Activated CD4-positive, alpha-beta T cell treated with anti-CD3 and anti-CD28 coated beads for 1 hour (primary cell): Measurements from ENCODE around the gene TAB3.
"Not testable (repeated sequence)": the region's sequence is repeated elsewhere in the genome, so short reads cannot be mapped to it uniquely, and the experiment has no call there.

Experiments used
- DNase-seq: peaks from one replicate; pipeline ENCODE4 v3.0.0-alpha.2; 2020

The TAB3 gene

DNA sequence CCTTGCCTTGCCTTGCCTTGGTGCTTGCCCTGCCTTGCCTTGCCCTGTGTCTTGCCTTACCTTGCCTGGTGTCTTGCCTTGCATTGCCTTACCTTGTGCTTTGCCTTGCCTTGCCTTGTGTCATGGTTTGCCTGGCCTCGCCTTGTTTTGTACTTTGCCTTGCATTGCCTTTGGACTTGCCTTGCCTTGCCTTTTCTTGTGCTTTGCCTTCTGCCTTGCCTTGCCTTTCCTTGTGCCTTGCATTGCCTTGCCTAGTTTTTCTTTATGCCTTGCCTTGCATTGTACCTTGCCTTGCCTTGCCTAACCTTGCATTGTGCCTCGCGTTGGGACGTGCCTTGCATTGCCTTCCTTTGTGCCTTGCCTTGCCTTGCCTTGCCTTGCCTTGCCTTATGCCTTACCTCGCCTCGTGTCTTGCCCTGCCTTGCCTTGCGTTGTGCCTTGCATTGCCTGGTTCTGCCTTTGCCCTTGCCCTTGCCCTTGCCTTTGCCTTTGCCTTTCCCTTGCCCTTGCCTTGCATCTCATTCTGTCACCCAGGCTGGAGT, 82.8 kb downstream of the TAB3 start:
- DNase-seq: no peak

DNA sequence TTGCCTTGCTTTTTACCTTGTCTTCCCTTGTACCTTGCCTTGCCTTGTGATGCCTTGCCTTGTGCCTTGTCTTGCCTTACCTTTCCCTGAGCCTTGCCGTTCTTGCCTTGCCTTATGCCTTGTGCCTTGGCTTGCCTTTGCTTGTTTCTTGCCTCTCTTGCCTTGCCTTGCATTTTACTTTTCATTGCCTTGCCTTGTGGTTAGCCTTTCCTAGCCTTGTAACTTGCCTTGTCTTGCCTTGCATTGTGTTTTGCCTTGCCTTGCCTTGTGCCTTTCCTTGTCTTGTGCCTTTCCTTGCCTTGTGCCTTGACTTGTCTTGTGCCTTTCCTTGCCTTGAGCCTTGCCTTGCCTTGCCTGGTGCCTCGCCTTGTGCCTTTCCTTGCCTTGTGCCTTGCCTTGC, 84.6 kb downstream of the TAB3 start:
- DNase-seq: no peak

DNA sequence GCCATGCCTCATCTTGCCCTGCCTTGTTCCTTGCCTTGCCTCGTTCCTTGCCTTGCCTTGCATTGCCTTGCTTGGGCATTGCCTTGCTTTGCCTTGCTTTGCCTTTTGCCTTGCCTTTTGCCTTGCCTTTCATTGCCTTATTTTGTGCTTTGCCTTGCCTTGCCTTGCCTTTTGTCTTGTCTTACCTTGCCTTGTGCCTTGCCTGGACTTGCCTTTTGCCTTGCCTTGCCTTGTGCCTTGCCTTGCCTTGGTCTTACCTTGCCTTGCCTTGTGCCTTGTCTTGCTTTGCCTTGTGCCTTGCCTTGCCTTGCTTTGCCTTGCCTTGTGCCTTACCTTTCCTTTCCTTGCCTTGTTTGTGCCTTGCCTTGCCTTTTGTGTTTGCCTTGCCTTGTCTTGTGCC, 88.2 kb downstream of the TAB3 start:
- DNase-seq: no peak

DNA sequence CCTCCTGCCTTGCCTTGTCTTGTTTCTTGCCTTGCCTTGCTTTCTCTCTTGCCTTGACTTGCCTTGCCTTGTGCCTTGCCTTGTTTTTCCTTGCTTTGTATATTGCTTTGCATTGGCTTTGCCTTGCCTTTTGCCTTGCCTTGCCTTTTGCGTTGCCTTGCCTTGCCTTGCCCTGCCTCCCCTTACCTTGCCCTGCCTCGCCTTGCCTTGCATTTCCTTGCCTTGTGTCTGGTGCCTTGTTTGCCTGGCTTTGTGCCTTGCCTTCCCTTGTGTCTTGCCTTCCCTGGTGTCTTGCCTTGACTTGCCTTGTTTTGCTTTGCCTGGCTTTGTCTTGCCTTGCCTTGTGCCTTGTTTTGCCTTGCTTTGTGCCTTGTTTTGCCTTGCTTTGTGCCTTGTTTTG, 89.7 kb downstream of the TAB3 start:
- DNase-seq: no peak

DNA sequence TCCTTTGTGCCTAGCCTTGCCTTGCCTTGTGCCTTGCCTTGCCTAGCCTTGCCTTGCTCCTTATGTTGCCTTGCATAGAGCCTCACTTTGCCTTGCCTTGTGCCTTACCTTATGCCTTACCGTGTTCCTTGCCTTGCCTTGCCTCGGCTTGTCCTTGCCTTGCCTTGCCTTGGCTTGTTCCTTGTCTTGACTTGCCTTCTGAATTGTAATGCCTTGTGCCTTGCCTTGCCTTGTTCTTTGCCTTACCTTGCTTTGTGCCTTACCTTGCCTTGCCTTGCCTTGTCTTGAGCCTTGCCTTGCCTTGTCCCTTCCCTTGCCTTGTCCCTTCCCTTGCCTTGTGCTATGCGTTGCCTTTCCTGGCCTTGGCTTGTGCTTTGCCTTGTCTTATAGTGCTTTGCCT, 90.2 kb downstream of the TAB3 start:
- no peak for DNase-seq

DNA sequence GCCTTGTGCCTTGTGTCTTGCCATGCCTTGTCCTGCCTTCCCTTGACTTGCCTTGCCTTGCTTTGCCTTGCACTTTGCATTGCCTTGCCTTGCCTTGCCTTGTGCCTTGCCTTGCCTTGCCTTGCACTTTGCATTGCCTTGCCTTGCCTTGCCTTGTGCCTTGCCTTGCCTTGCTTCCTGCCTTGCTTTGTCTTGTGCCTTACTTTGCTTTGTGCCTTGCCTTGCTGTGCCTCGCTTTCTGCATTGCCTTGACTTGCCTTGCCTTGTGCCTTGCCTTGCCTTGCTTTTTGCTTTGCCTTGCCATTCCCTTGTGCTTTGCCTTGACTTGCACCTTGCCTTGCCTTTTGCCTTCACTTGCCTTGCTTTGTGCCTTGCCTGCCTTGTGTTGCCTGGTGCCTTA, 91.8 kb downstream of the TAB3 start:
- not testable (repeated sequence) for DNase-seq

DNA sequence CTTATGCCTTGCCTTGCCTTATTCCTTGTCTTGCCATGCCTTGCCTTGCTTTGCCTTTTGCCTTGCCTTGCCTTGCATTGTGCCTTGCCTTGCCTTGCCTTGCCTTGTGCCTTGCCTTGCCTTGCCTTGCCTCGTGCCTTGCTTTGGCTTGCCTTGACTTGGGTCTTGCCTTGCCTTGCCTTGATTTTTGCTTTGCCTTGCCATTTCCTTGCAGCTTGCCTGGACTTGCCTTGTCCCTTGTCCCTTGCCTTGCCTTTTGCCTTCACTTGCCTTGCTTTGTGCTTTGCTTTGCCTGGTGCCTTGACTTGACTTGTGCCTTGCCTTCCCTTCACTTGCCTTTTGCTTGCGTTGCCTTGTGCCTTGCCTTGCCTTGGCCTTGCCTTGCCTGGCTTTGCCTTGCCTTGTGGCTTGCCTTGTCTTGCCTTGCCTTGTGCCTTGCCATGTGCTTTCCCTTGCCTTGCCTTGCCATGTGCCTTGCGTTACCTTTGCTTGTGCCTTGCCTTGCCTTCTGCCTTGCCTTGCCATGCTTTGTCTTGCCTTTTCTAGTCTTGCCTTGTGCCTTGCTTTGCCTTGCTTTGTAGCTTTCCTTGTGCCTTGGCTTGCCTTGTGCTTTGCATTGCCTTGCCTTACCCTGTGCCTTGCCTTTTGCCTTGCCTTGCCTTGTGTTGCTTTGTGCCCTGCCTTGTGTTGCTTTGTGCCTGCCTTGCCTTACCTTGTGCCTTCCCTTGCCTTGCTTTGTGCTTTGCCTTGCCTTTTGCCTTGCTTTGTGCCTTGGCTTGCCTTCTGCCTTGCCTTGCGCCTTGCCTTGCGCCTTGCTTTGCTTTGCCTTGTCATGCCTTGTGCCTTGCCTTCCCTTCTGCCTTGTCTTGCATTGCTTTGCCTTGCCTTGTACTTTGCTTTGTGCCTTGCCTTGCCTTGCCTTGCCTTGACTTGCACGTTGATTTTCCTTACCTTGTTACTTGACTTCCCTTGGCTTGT, 92.8 kb downstream of the TAB3 start:
- no peak for DNase-seq

DNA sequence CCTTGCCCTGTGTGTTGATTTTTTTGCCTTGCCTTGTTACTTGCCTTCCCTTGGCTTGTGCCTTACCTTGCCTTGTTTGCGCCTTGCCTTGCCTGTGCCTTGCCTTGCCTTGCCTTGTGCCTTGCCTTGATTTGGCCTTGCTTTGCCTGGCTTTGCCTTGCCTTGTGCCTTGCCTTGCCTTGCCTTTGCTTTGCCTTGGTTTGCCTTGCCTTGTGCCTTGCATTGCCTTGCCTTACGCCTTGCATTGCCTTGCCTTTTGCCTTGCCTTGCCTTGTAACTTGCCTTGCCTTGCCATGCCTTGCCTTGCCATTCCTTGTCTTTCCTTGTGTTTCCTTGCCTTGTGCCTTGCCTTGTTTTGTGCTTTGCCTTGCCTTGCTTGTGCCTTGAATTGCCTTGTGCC, 94.6 kb downstream of the TAB3 start:
- no peak for DNase-seq

DNA sequence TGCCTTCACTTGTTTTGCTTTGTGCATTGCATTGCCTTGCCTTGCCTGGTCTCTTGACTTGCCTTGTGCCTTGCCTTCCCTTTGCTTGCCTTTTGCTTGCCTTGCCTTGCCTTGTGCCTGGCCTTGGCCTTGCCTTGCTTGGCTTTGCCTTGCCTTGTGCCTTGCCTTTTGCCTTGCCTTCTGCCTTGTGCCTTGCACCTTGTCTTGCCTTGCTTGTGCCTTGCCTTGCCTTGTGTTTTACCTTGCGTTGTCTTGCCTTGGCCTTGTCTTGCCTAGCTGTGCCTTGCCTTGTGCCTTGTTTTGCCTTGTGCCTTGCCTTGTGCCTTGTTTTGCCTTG, 95.3 kb downstream of the TAB3 start:
- DNase-seq: no peak

DNA sequence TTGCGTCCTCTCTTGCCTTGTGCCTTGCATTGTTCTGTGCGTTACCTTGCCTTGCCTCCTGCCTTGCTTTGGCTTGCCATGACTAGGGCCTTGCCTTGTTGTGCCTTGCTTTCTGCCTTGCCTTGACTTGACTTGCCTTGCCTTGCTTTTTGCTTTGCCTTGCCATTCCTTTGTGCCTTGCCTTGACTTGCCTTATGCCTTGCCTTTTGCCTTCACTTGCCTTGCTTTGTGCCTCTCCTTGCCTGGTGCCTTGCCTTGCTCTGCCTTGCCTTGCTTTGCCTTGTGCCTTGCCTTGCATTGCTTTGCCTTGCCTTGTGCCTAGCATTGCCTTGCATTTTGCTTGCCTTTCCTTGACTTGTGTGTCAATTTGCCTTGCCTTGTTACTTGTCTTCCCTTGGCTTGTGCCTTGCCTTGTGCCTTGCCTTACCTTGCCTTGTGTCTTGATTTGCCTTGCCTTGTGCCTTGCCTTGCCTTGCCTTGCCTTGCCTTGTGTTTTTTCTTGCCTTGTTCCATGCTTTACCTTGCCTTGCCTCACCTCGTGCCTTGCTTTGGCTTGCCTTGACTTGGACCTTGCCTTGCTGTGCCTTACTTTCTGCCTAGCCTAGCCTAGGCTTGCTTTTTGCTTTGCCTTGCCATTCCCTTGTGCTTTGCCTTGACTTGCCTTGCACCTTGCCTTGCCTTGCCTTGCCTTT, 95.8 kb downstream of the TAB3 start:
- DNase-seq: no peak

DNA sequence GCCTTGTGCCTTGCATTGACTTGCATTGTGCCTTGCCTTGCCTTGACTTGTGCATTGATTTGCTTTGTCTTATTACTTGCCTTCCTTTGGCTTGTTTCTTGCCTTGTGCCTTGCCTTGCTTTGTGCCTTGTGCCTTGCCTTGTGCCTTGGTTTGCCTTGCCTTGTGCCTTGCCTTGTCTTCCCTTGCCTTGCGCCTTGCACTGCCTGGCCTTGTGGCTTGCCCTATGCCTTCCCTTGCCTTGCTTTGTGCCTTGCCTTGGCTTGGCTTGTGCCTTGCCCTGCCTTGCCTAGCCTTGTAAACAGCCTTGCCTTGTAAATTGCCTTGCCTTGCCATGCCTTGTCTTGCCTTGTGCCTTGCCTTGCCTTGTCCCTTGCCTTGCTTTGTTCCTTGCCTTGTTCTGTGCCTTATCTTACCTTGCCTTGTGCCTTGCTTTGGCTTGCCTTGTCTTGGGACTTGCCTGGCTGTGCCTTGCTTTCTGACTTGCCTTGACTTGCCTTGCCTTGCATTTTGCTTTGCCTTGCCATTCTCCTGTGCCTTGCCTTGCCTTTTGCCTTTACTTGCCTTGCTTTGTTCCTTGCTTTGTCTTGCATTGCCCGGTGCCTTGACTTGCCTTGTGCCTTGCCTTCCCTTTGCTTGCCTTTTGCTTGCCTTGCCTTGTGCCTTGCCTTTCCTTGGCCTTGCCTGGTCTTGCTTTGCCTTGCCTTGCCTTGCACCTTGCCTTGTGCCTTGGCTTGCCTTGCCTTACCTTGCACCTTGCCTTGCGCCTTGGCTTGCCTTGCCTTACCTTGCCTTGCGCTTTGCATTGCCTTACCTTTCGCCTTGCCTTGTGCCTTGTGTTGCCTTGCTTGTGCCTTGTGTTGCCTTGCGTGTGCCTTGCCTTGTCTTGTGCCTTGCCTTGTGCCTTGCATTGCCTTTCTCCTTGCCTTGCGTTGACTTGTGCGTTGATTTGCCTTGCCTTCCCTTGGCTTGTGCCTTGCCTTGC, 97.5 kb downstream of the TAB3 start:
- DNase-seq: no peak

DNA sequence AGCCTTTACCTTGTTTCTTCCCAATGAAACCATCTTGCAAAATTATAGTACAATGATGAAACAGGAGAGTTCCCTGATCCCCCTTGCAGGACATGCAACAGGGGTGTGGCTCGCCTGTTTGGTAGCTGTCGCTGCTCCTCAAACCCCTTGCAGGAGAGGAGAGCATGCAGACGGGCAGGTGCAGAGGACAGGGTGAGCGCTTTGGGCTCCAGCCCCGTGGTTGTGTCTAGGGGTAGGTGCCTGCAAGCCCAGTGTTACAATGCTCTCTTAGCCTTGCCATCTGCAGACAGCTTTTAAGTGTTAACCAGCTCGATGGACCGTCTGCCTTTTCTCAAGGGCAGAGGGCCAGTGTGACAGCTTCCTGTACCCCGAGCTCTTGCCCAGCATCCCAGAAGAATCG, 102.0 kb downstream of the TAB3 start:
- no peak for DNase-seq

DNA sequence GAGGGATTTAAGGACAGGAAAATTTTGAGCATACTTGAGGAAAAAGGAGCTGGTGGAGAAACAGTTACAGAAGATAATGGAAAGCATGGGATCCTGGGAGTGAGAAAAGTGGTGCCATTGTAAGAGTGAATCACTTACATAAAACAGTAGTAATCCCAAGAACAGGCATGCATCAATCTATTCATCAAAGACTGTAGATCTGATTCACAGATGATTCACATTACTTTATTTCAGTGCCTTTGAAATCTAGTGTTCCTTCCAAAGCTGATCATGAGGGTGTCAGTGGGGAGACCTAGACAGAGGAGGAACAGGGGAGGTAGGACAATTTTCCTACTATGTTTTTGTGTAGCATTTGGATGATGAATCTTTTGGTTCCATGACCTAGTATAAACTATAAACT, 102.7 kb downstream of the TAB3 start:
- no peak for DNase-seq

DNA sequence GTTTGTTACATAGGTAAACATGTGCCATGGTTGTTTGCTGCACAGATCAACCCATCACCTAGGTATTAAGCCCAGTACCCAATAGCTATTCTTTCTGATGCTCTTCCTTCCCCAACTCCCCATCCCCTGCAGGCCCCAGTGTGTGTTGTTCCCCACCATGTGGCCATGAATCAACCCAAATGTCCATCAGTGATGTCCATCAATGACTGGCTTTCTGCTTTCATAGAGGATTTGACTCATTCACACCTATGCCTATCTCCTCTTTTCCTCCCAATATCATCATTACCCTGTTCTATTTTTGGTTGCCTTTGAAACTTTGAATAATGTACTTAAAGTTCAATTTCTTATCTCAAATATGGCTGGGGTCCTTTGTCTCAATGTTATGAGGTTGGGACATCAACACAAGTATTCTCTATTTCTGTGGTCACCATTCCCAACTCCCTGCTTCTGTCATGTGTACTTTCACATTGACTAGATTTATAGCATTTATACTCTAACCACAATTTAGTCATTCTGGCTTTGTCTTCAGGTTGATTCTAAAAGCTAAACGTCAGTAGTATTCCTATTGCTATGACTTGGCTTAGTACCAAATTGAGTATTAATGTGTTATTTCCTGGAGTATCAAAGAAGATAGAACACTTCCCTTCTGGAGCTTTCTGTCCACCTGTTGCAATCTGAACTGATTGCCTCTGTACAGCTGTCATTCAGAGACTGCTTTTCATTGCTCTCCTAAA, 107.2 kb downstream of the TAB3 start:
- DNase-seq: no peak

DNA sequence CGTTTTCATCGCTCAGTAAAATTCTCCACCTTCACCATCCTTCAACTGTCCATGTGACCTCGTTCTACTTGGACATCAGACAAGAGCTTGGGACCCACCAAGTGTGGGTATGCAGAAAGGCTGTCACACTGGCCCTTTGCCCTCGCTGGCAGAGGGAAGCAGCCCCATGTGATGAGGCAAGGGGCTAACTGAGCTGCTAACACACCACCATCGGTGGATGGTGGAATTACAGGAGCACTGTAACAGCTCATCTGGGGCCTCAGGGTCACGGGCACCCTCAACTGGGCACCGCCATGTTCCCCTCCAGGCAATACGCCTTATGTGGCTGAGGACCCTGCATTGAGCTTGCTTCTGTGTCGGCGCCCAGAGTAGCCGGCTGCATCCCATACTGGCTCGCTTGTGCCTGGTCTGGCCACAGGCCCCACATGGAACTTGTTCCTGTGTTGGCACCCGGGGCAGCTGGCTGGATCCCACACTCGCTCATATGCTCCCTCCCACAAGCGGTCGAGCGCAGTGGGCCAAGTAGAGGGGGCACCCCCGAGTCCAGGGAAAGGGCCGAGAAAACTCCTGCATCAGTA, 109.5 kb downstream of the TAB3 start:
- no peak for DNase-seq

DNA sequence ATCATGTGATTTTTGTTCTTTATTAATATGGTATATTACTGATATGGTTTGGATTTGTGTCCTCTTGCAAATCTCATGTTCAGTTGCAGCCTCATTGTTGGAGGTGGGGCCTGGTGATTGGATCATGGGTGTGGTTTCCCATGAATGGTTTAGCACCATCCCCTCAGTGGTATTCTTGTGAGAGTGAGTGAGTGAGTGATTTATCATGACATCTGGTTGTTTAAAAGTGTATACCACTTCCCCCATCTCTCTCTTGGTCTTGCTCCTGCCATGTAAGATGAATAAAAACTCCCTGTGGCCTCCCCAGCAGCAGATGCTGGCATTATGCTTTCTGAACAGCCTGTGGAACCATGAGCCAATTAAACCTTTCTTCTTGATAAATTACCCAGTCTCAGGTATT, 111.5 kb downstream of the TAB3 start:
- no peak for DNase-seq
